Raji (cell line): ENCODE results near the gene ABHD12B.

Experiments
- POLR2A ChIP-seq: IDR thresholded peaks from 2 replicates; pipeline ENCODE4 v1.6.1; 2011; ENCODE audit warnings: low read depth, low read length, control low read depth; ENCODE audit not compliant: insufficient read depth

Gene ABHD12B

DNA sequence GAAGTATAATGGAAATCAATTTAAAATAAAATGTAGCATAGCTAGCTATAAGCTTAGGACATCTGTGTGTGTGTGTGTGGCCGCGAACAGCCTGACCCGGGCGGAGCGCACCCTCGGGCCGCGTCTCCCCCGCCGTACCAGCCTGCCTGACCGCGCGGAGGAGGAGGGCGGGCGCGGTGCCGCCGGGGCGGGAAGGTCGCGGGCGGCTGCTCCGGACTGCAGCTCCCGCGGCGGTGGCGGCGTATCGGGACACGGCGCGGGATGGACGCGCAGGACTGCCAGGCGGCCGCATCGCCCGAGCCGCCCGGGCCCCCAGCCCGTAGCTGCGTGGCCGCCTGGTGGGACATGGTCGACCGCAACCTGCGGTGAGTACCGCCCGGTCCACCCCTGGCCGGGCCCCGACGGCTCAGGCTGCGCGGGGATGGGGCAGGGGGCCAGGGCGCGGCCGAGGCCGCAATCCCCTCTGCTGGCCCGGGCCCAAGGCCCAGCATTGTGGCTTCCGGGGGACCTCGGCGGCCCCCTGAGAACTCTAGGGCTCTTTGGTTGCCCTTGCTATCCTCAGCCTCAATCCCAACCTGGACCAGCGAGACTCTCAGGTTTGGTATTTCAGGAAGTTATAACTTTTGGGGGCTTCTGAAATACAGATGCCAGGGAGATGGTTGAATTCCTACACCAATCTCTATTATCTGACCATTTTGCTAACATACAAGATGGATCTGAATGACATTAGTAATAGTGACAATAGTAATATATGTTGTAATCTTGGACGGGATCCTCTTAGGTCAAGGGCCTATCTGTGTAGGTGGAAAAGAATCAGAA is at the start of gene ABHD12B:
ABHD12B (plus strand) TSS at position 140 of the 819 bp plus-strand sequence; CDS start at position 262, 122 bp downstream.
- TF ChIP-seq POLR2A: no peak

- TF ChIP-seq POLR2A: no peak
These were observed 49.3 kb upstream of the ABHD12B start for GRCh38 chr14:50822501-50823042.

- no peak for TF ChIP-seq POLR2A
These were observed 48.6 kb upstream of the ABHD12B start for GRCh38 chr14:50823051-50823761.

- peak; percentile 46; the same call in 1 of the 2 replicates for TF ChIP-seq POLR2A
These were observed 47.9 kb upstream of the ABHD12B start for GRCh38 chr14:50823762-50824636.

- TF ChIP-seq POLR2A: no peak
These were observed 46.5 kb upstream of the ABHD12B start for GRCh38 chr14:50825307-50825706.

- no peak for TF ChIP-seq POLR2A
These were observed 45.2 kb upstream of the ABHD12B start for GRCh38 chr14:50826681-50827080.

DNA sequence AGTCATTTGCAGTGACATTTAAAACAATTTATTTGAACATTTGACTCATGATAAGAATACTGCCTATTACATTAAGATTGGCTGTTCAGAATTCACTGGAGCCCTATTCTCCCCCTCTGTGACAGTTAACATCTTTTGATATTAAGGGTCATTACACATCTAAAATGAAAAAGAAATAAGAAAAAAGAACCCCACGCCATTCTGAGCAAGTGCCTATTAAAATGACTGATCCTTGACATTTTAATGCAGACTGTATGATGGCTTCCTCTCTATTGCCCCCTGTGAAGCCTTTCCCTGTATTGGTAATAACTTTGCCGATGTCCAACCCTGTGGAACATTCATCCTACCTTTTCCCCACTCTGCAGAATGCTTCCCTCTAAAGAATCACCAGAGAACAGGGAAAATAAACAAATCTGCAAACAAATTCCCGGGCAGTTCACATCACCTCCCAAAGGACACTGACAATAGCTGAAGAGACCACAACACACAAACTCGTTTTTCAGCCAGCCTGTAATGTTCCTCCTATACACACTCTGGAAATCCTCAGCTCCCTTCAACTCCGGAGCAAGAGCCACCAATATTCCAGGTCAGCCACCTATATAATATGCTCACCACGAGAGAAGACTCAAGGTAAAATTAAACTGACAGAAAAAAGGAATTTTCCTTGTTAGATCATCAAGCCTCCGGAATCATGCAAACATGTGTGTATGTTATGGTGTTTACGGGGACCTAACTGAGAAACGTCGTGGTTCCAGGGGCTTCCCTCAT is 42.9 kb upstream of the ABHD12B start:
- no peak for TF ChIP-seq POLR2A

DNA sequence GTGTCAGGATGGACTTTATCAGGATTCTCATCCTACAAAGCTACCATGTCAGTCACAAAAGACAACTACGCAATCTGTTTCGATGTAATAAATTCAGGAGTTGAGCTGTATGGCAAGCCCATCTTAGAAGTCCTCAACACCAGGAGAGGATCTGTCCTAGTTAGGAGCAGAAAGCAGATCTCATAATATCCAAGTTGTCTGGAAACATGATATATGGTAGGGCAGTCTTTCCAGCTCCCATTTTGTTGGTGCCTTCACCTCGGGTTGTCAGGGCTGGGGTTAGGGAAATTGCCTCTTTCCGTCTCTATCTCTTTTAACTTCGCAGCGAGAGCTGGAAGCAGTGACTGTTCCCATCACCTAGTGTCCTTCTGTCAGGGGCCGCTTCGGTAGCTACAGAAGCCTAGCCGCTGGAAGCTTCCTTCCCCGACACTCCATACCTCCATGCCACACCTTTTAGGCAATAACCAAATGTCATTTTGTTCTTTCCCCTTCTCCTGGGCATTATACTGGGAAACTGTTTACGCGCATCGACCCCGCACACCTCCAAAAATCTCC is 42.3 kb upstream of the ABHD12B start:
- no peak for TF ChIP-seq POLR2A

- peak; percentile 13; the same call in 1 of the 2 replicates for TF ChIP-seq POLR2A
These were observed 41.6 kb upstream of the ABHD12B start for GRCh38 chr14:50830044-50830931.

GRCh38 chr14:50830932-50831725 is 40.7 kb upstream of the ABHD12B start, which contains the start of gene NIN:
Gene NIN, minus strand, starts transcription at chr14:50831162. Its CDS starts 9,106 bp downstream, at chr14:50822056.
- TF ChIP-seq POLR2A: peak; percentile 63

GRCh38 chr14:50831726-50832168 is 40.1 kb upstream of the ABHD12B start:
- TF ChIP-seq POLR2A: no peak
